ENCODE results near the gene OR10A5. TPM values are rescaled to one million over a fixed set of nuclear protein-coding genes. Genes with fewer than 3 reads are reported as not detected.
"Not testable (repeated sequence)": the region's sequence is repeated elsewhere in the genome, so short reads cannot be mapped to it uniquely, and the experiment has no call there.

The OR10A5 gene
- total and polyA plus RNA-seq, 2 of the 13 experiments (the other 11 are each of a cell fraction or from before 2014, with no cell fraction given): not detected

DNA sequence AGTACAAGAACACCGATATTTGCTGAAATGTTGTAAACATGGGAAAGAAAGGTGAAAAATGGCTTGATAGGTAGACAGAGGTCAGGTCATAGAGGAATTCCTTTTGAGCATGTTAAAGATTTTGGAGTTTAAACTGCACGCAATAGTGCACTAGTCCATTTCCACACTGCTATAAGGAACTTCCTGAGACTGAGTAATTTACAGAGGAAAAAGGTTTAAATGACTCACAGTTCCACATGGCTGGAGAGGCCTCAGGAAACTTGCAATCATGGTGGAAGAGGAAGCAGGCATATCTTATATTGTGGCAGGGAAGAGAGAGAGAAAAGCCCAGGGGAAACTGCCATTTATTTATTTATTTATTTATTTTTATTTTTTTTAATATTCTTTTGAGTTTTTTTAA is 5.0 kb downstream of the OR10A5 start (continued):
- TF ChIP-seq NFAT5 (CRISPR knock-in tag; IDR thresholded peaks at IDR 0.05): no peak
- TF ChIP-seq SP5 (CRISPR knock-in tag; IDR thresholded peaks at IDR 0.05; ENCODE audit: borderline replicate concordance, low read depth): no peak
- TF ChIP-seq ZNF44 (CRISPR knock-in tag; IDR thresholded peaks at IDR 0.05): no peak
- TF ChIP-seq RAD51 (IDR thresholded peaks at IDR 0.05; ENCODE audit: borderline replicate concordance): no peak
- no peak for TF ChIP-seq MED8 (CRISPR knock-in tag; IDR thresholded peaks at IDR 0.05; ENCODE audit: insufficient replicate concordance)
- TF ChIP-seq ZBTB25 (CRISPR knock-in tag; IDR thresholded peaks at IDR 0.05): no peak
- TF ChIP-seq, protein P1, sequence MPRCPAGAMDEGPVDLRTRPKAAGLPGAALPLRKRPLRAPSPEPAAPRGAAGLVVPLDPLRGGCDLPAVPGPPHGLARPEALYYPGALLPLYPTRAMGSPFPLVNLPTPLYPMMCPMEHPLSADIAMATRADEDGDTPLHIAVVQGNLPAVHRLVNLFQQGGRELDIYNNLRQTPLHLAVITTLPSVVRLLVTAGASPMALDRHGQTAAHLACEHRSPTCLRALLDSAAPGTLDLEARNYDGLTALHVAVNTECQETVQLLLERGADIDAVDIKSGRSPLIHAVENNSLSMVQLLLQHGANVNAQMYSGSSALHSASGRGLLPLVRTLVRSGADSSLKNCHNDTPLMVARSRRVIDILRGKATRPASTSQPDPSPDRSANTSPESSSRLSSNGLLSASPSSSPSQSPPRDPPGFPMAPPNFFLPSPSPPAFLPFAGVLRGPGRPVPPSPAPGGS (CRISPR knock-in tag; IDR thresholded peaks at IDR 0.05): no peak
- TF ChIP-seq, protein P2, sequence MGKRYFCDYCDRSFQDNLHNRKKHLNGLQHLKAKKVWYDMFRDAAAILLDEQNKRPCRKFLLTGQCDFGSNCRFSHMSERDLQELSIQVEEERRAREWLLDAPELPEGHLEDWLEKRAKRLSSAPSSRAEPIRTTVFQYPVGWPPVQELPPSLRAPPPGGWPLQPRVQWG (CRISPR knock-in tag; IDR thresholded peaks at IDR 0.05; ENCODE audit: borderline replicate concordance, low read depth): no peak
- no peak for TF ChIP-seq AGO1 (IDR thresholded peaks at IDR 0.05; ENCODE audit: low read depth, low read length, poor library complexity, severe bottlenecking)
- no peak for TF ChIP-seq TEAD2 (CRISPR knock-in tag; IDR thresholded peaks at IDR 0.05)
- no peak for TF ChIP-seq ZNF431 (CRISPR knock-in tag; IDR thresholded peaks at IDR 0.05; ENCODE audit: borderline replicate concordance, low read depth)

DNA sequence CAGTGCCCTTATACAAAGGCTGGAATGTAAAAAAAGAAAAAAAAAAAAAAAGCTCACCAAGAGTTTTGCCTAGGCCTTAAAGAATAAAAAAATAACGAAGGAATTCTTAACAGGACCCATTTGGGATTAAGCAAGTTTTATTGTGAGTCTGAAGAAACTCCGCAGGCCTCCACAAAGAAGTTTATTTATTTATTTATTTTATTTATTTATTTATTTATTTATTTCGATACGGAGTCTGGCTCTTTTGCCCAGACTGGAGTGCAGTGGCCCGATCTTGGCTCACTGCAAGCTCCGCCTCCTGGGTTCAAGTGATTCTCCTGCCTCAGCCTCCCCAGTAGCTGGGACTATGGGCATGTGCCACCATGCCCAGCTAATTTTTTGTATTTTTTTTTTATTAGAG is 9.3 kb downstream of the OR10A5 start:
- in situ Hi-C loops (cut with HindIII; ENCODE audit: extremely low pct_ligation_motif_present, low pct_unique_long_range_greater_than_20kb); H3K27me3 ChIP-seq (ENCODE audit: control insufficient read depth in 1 of 2, insufficient read depth in 2 of 2, low read length in 2 of 2); DNase-seq (ENCODE audit: low spot score); H3K79me2 ChIP-seq (ENCODE audit: insufficient read depth, low read length); H3K36me3 ChIP-seq (replicated peaks in 1 of 2; ENCODE audit: control insufficient read depth in 1 of 2, insufficient read depth in 2 of 2, low read length in 2 of 2); CTCF ChIA-PET (ENCODE audit: low intra/inter-chr PET ratio, low total read pairs); H2AFZ ChIP-seq (ENCODE audit: low read length); POLR2A ChIA-PET; H3K4me3 ChIP-seq (replicated peaks in 1 of 3; ENCODE audit: insufficient read depth in 1 of 3, low read depth in 2 of 3, low read length in 3 of 3); BruUV-seq (replicated peaks); H3K4me1 ChIP-seq (ENCODE audit: insufficient read depth, low read length); H3K4me2 ChIP-seq (ENCODE audit: low read depth, low read length); ATAC-seq; H3K27ac ChIP-seq (ENCODE audit: extremely low read length, insufficient read depth, low read length); H3K9ac ChIP-seq (ENCODE audit: insufficient read depth, low read depth, low read length); H4K20me1 ChIP-seq (ENCODE audit: insufficient read depth, low read length); H3K9me3 ChIP-seq (ENCODE audit: low read length); intact Hi-C loops (cut with micrococcal nuclease; ENCODE audit: unreplicated experiment); FAIRE-seq: not testable (repeated sequence)
- 62% methylated on average over 6 of the region's 6 CpGs for WGBS (ENCODE audit: low lambda C conversion rate)

Data from HepG2 (cell line).